NCI-H82 (cell line): ENCODE measurements around the gene STX11.

Experiments
- DNase-seq: peaks from one replicate; lab custom pipeline; 2025; lab: John Stamatoyannopoulos, UW

Gene STX11

GRCh38 chr6:144143106-144143505, 7.2 kb upstream of the STX11 start:
- DNase-seq = no peak

- no peak for DNase-seq
Observed at GRCh38 chr6:144143878-144144277, 6.4 kb upstream of the STX11 start.

- DNase-seq = no peak
Observed at GRCh38 chr6:144144996-144145395, 5.3 kb upstream of the STX11 start.

GRCh38 chr6:144145541-144145940, 4.8 kb upstream of the STX11 start:
- DNase-seq = no peak

GRCh38 chr6:144148886-144149285, 1.4 kb upstream of the STX11 start:
- no peak for DNase-seq

- no peak for DNase-seq
Observed at GRCh38 chr6:144149558-144149893, 791 bp upstream of the STX11 start.

- no peak for DNase-seq
Observed at GRCh38 chr6:144150710-144151657, 667 bp downstream of the STX11 start.

GRCh38 chr6:144152334-144152900, 2.1 kb downstream of the STX11 start:
- no peak for DNase-seq

- no peak for DNase-seq
Observed at GRCh38 chr6:144153260-144153659, 2.9 kb downstream of the STX11 start.

- no peak for DNase-seq
Observed at GRCh38 chr6:144153971-144154370, 3.7 kb downstream of the STX11 start.

GRCh38 chr6:144155529-144155928, 5.2 kb downstream of the STX11 start:
- no peak for DNase-seq

GRCh38 chr6:144156338-144156737, 6.0 kb downstream of the STX11 start:
- no peak for DNase-seq

GRCh38 chr6:144156991-144157390, 6.7 kb downstream of the STX11 start:
- peak; percentile 15 for DNase-seq

- no peak for DNase-seq
Observed at GRCh38 chr6:144158133-144158532, 7.8 kb downstream of the STX11 start.

- DNase-seq = no peak
Observed at GRCh38 chr6:144159223-144159622, 8.9 kb downstream of the STX11 start.

- DNase-seq = no peak
Observed at GRCh38 chr6:144159742-144160141, 9.4 kb downstream of the STX11 start.

- peak; percentile 40 for DNase-seq
Observed at GRCh38 chr6:144160431-144161005, 10.2 kb downstream of the STX11 start.

GRCh38 chr6:144161975-144162374, 11.7 kb downstream of the STX11 start:
- DNase-seq = no peak

- DNase-seq = no peak
Observed at GRCh38 chr6:144162977-144163376, 12.7 kb downstream of the STX11 start.

- no peak for DNase-seq
Observed at GRCh38 chr6:144165784-144166183, 15.5 kb downstream of the STX11 start.

- DNase-seq = no peak
Observed at GRCh38 chr6:144170044-144170443, 19.7 kb downstream of the STX11 start.

- DNase-seq = no peak
Observed at GRCh38 chr6:144171406-144171805, 21.1 kb downstream of the STX11 start.

- DNase-seq = no peak
Observed at GRCh38 chr6:144174006-144174405, 23.7 kb downstream of the STX11 start.
